Measurements from ENCODE around the gene ATP5F1D. TPM values are rescaled to one million over a fixed set of nuclear protein-coding genes. Genes with fewer than 3 reads are reported as not detected.

The ATP5F1D gene
- total and polyA plus RNA-seq, 2 of the 13 experiments (the other 11 are each of a cell fraction or from before 2014, with no cell fraction given) = 39.4 to 78.7 TPM

GRCh38 chr19:1279782-1280341 lies 38.3 kb downstream of the ATP5F1D start:
- Histone ChIP-seq H3K27me3 (ENCODE audit: control insufficient read depth in 1 of 2, insufficient read depth in 2 of 2, low read length in 2 of 2) (no peaks in the 10 kb centered on the region), H3K9ac (ENCODE audit: insufficient read depth, low read depth, low read length) (no peak overlapping the region), H3K4me3 (replicated peaks in 1 of 3; ENCODE audit: insufficient read depth in 1 of 3, low read depth in 2 of 3, low read length in 3 of 3) (no peak overlapping the region), H3K79me2 (ENCODE audit: insufficient read depth, low read length) (peaks cover 4% of the 10 kb centered on the region), H4K20me1 (ENCODE audit: insufficient read depth, low read length) (no peaks in the 10 kb centered on the region), H3K4me1 (ENCODE audit: insufficient read depth, low read length) (peaks cover 37% of the 10 kb centered on the region), H3K9me3 (ENCODE audit: low read length) (no peaks in the 10 kb centered on the region), H3K4me2 (ENCODE audit: low read depth, low read length) (no peak overlapping the region), H3K27ac (ENCODE audit: extremely low read length, insufficient read depth, low read length) (no peak overlapping the region), H3K36me3 (replicated peaks in 1 of 2; ENCODE audit: control insufficient read depth in 1 of 2, insufficient read depth in 2 of 2, low read length in 2 of 2) (peaks cover 2 to 12% of the 10 kb centered on the region in 2 experiments; a peak in 3 of 5 replicates), H2AFZ (ENCODE audit: low read length) (no peak overlapping the region)
- DNase-seq (ENCODE audit: low spot score) (peak; percentile 68), ATAC-seq (peak; percentile 44), FAIRE-seq (peak; percentile 91)
- 57% methylated on average over 5 of the region's 10 CpGs for WGBS (ENCODE audit: low lambda C conversion rate)
- CTCF ChIA-PET (ENCODE audit: low intra/inter-chr PET ratio, low total read pairs) = interaction anchor here (1.6 to 1.9 kb wide), 3 partner anchors 36 to 93 kb away, joined by 6 to 16 read pairs (median 6); no protein-coding TSS in a partner anchor
- BruUV-seq (replicated peaks) = no TSS peak
- POLR2A ChIA-PET = interaction anchor here (0.6 to 1.5 kb wide), 5 partner anchors 11 to 102 kb away, joined by 3 to 12 read pairs (median 5); partner anchors contain the start of gene CIRBP
- in situ Hi-C loops (cut with HindIII; ENCODE audit: extremely low pct_ligation_motif_present, low pct_unique_long_range_greater_than_20kb) (loop anchor here (5.0 kb wide), 3 partner anchors 37 to 92 kb away; partner anchors contain the start of gene ATP5F1D), intact Hi-C loops (cut with micrococcal nuclease; ENCODE audit: unreplicated experiment) (loop anchor here (1.0 to 2.0 kb wide), 2 partner anchors 35 to 92 kb away; no protein-coding TSS in a partner anchor)
- TF ChIP-seq SP5 (CRISPR knock-in tag; IDR thresholded peaks at IDR 0.05; ENCODE audit: borderline replicate concordance, low read depth) (no peak), AGO1 (IDR thresholded peaks at IDR 0.05; ENCODE audit: low read depth, low read length, poor library complexity, severe bottlenecking) (no peak), THAP11 (CRISPR knock-in tag; IDR thresholded peaks at IDR 0.05) (peak; percentile 51; the same call in 1 of the 2 replicates), NFKB2 (CRISPR knock-in tag; IDR thresholded peaks at IDR 0.05; ENCODE audit: borderline replicate concordance) (peak; percentile 37; the same call in 1 of the 2 replicates), STAG1 (CRISPR knock-in tag; IDR thresholded peaks at IDR 0.05) (peak; percentile 99), PHF8 (CRISPR knock-in tag; IDR thresholded peaks at IDR 0.05) (no peak; the same call in 1 of the 2 replicates), ZNF674 (CRISPR knock-in tag; IDR thresholded peaks at IDR 0.05; ENCODE audit: low read depth) (no peak), ZNF468 (CRISPR knock-in tag; IDR thresholded peaks at IDR 0.05) (no peak), PHF21A (CRISPR knock-in tag; IDR thresholded peaks at IDR 0.05) (no peak), ZNF564 (CRISPR knock-in tag; IDR thresholded peaks at IDR 0.05) (no peak), ZNF34 (CRISPR knock-in tag; IDR thresholded peaks at IDR 0.05; ENCODE audit: borderline replicate concordance) (no peak), ZNF484 (CRISPR knock-in tag; IDR thresholded peaks at IDR 0.05; ENCODE audit: borderline replicate concordance, low read depth) (no peak), KLF16 (CRISPR knock-in tag; IDR thresholded peaks at IDR 0.05) (no peak), ZNF83 (CRISPR knock-in tag; IDR thresholded peaks at IDR 0.05; ENCODE audit: borderline replicate concordance) (no peak)
- TF ChIP-seq, protein P1, sequence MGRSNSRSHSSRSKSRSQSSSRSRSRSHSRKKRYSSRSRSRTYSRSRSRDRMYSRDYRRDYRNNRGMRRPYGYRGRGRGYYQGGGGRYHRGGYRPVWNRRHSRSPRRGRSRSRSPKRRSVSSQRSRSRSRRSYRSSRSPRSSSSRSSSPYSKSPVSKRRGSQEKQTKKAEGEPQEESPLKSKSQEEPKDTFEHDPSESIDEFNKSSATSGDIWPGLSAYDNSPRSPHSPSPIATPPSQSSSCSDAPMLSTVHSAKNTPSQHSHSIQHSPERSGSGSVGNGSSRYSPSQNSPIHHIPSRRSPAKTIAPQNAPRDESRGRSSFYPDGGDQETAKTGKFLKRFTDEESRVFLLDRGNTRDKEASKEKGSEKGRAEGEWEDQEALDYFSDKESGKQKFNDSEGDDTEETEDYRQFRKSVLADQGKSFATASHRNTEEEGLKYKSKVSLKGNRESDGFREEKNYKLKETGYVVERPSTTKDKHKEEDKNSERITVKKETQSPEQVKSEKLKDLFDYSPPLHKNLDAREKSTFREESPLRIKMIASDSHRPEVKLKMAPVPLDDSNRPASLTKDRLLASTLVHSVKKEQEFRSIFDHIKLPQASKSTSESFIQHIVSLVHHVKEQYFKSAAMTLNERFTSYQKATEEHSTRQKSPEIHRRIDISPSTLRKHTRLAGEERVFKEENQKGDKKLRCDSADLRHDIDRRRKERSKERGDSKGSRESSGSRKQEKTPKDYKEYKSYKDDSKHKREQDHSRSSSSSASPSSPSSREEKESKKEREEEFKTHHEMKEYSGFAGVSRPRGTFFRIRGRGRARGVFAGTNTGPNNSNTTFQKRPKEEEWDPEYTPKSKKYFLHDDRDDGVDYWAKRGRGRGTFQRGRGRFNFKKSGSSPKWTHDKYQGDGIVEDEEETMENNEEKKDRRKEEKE (IDR thresholded peaks at IDR 0.05) = no peak
- TF ChIP-seq, protein P2, sequence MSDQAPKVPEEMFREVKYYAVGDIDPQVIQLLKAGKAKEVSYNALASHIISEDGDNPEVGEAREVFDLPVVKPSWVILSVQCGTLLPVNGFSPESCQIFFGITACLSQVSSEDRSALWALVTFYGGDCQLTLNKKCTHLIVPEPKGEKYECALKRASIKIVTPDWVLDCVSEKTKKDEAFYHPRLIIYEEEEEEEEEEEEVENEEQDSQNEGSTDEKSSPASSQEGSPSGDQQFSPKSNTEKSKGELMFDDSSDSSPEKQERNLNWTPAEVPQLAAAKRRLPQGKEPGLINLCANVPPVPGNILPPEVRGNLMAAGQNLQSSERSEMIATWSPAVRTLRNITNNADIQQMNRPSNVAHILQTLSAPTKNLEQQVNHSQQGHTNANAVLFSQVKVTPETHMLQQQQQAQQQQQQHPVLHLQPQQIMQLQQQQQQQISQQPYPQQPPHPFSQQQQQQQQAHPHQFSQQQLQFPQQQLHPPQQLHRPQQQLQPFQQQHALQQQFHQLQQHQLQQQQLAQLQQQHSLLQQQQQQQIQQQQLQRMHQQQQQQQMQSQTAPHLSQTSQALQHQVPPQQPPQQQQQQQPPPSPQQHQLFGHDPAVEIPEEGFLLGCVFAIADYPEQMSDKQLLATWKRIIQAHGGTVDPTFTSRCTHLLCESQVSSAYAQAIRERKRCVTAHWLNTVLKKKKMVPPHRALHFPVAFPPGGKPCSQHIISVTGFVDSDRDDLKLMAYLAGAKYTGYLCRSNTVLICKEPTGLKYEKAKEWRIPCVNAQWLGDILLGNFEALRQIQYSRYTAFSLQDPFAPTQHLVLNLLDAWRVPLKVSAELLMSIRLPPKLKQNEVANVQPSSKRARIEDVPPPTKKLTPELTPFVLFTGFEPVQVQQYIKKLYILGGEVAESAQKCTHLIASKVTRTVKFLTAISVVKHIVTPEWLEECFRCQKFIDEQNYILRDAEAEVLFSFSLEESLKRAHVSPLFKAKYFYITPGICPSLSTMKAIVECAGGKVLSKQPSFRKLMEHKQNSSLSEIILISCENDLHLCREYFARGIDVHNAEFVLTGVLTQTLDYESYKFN (CRISPR knock-in tag; conservative IDR thresholded peaks at IDR 0.05) = no peak
- TF ChIP-seq, protein P3, sequence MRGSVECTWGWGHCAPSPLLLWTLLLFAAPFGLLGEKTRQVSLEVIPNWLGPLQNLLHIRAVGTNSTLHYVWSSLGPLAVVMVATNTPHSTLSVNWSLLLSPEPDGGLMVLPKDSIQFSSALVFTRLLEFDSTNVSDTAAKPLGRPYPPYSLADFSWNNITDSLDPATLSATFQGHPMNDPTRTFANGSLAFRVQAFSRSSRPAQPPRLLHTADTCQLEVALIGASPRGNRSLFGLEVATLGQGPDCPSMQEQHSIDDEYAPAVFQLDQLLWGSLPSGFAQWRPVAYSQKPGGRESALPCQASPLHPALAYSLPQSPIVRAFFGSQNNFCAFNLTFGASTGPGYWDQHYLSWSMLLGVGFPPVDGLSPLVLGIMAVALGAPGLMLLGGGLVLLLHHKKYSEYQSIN (CRISPR knock-in tag; IDR thresholded peaks at IDR 0.05; ENCODE audit: borderline replicate concordance) = no peak

Measured in HepG2 (cell line).